Progenitor cell of endocrine pancreas (in vitro differentiated cells): ENCODE results near the gene CBFA2T3. TPM values are rescaled to one million over a fixed set of nuclear protein-coding genes. Genes with fewer than 3 reads are reported as not detected.

Experiments used
- DNase-seq: peaks from one replicate; pipeline ENCODE4 v3.0.0; 2021; ENCODE audit warnings: low spot score; ENCODE audit not compliant: unreplicated experiment
- H3K27ac Mint-ChIP-seq: 2 replicates; pipeline ENCODE4 v1.8.0; 2021; ENCODE audit warnings: mild to moderate bottlenecking, moderate library complexity, mixed read lengths
- H3K27me3 Mint-ChIP-seq: 2 replicates; pipeline ENCODE4 v1.8.0; 2021; ENCODE audit warnings: mixed read lengths
- H3K36me3 Mint-ChIP-seq: 2 replicates; pipeline ENCODE4 v1.8.0; 2022; ENCODE audit warnings: mixed read lengths; ENCODE audit not compliant: insufficient read depth
- H3K4me1 Mint-ChIP-seq: 2 replicates; pipeline ENCODE4 v1.8.0; 2021; ENCODE audit warnings: low read depth, mixed read lengths
- H3K4me3 Mint-ChIP-seq: 2 replicates; pipeline ENCODE4 v1.8.0; 2021; ENCODE audit warnings: low read depth, mild to moderate bottlenecking, moderate library complexity, mixed read lengths
- H3K9me3 Mint-ChIP-seq: 2 replicates; pipeline ENCODE4 v1.8.0; 2021; ENCODE audit warnings: low read depth, mixed read lengths
- CTCF ChIP-seq: fragments of 200-600 bp; sonication (generic); IDR thresholded peaks from one replicate; pipeline ENCODE4 v1.5.0; 2021; ENCODE audit warnings: antibody characterized with exemption, mild to moderate bottlenecking; ENCODE audit not compliant: unreplicated experiment
- total RNA-seq: library from RNA; stranded (reverse); gene quantifications from 2 replicates; pipeline ENCODE4 v1.2.1, GENCODE V29; 2021

The CBFA2T3 gene
- total RNA-seq, 1 donor from 2014 or later, result 12.9 TPM

GRCh38 chr16:88970539-88971065 is 6.4 kb downstream of the CBFA2T3 start:
- DNase-seq, result no peak
- no peaks in the 10 kb centered on the region for H3K36me3 Mint-ChIP-seq

GRCh38 chr16:88970050-88970449 is 7.0 kb downstream of the CBFA2T3 start:
- H3K4me1 Mint-ChIP-seq, result no peaks in the 10 kb centered on the region
- no peak overlapping the region for H3K4me3 Mint-ChIP-seq
- H3K27ac Mint-ChIP-seq, result no peak overlapping the region
- DNase-seq, result no peak
- H3K27me3 Mint-ChIP-seq, result peaks cover 5% of the 10 kb centered on the region
- H3K9me3 Mint-ChIP-seq, result no peaks in the 10 kb centered on the region
- no peaks in the 10 kb centered on the region for H3K36me3 Mint-ChIP-seq
- no peak for TF ChIP-seq CTCF

More at GRCh38 chr16:88970539-88971065, 6.4 kb downstream of the CBFA2T3 start:
- TF ChIP-seq CTCF, result no peak
- Mint-ChIP-seq H3K27me3 (peaks cover 5% of the 10 kb centered on the region), H3K9me3 (no peaks in the 10 kb centered on the region), H3K4me1 (no peaks in the 10 kb centered on the region), H3K4me3 (no peak overlapping the region), H3K27ac (no peak overlapping the region)

GRCh38 chr16:88969361-88969831 is 7.6 kb downstream of the CBFA2T3 start:
- Mint-ChIP-seq H3K4me3 (no peak overlapping the region), H3K27ac (no peak overlapping the region), H3K36me3 (no peaks in the 10 kb centered on the region), H3K4me1 (no peaks in the 10 kb centered on the region), H3K9me3 (no peaks in the 10 kb centered on the region), H3K27me3 (peaks cover 10% of the 10 kb centered on the region)
- no peak for TF ChIP-seq CTCF
- DNase-seq, result no peak

GRCh38 chr16:88968589-88969280 is 8.3 kb downstream of the CBFA2T3 start:
- TF ChIP-seq CTCF, result no peak
- Mint-ChIP-seq H3K36me3 (no peaks in the 10 kb centered on the region), H3K9me3 (no peaks in the 10 kb centered on the region), H3K4me1 (no peaks in the 10 kb centered on the region), H3K27me3 (peaks cover 13% of the 10 kb centered on the region), H3K4me3 (no peak overlapping the region), H3K27ac (no peak overlapping the region)
- DNase-seq, result no peak

GRCh38 chr16:88967830-88968588 is 9.0 kb downstream of the CBFA2T3 start:
- no peaks in the 10 kb centered on the region for H3K9me3 Mint-ChIP-seq
- H3K36me3 Mint-ChIP-seq, result no peaks in the 10 kb centered on the region
- no peak overlapping the region for H3K27ac Mint-ChIP-seq
- no peak for DNase-seq
- no peak overlapping the region for H3K4me3 Mint-ChIP-seq
- no peaks in the 10 kb centered on the region for H3K4me1 Mint-ChIP-seq
- no peak for TF ChIP-seq CTCF
- peaks cover 14% of the 10 kb centered on the region for H3K27me3 Mint-ChIP-seq
